IMR-90 (cell line): Measurements from ENCODE around the gene ATXN10.

Experiments
- CEBPB ChIP-seq: IDR thresholded peaks from 2 replicates; pipeline ENCODE4 v1.6.1; 2012; ENCODE audit warnings: low read depth, low read length, improper control_type of control experiment
- FOS ChIP-seq: fragments of 150-350 bp; IDR thresholded peaks from 2 replicates; pipeline ENCODE4 v1.6.1; 2016; ENCODE audit warnings: low read depth, low read length
- MAFK ChIP-seq: IDR thresholded peaks from 2 replicates; pipeline ENCODE4 v1.6.1; 2012; ENCODE audit warnings: low read depth, low read length, improper control_type of control experiment
- MXI1 ChIP-seq: IDR thresholded peaks from 2 replicates; pipeline ENCODE4 v1.6.1; 2012; ENCODE audit warnings: low read depth, mild to moderate bottlenecking, low read length, moderate library complexity, borderline replicate concordance
- NFE2L2 ChIP-seq: fragments of 150-350 bp; IDR thresholded peaks from 2 replicates; pipeline ENCODE4 v1.6.1; 2016; ENCODE audit warnings: low read depth, mild to moderate bottlenecking, low read length
- POLR2A ChIP-seq: IDR thresholded peaks from 2 replicates; pipeline ENCODE4 v1.6.1; 2012; ENCODE audit warnings: mild to moderate bottlenecking, low read depth, low read length
- RCOR1 ChIP-seq: IDR thresholded peaks from 2 replicates; pipeline ENCODE4 v1.6.1; 2012; ENCODE audit warnings: mild to moderate bottlenecking, low read length, improper control_type of control experiment; ENCODE audit not compliant: insufficient replicate concordance
- RFX5 ChIP-seq: IDR thresholded peaks from 2 replicates; pipeline ENCODE4 v1.8.0; 2012; ENCODE audit warnings: low read depth, mild to moderate bottlenecking, low read length, moderate library complexity
- SMC3 ChIP-seq: fragments of 150-350 bp; IDR thresholded peaks from 2 replicates; pipeline ENCODE4 v1.6.1; 2016; ENCODE audit warnings: low read depth, mild to moderate bottlenecking, antibody characterized with exemption, low read length, moderate library complexity
- TF ChIP-seq, protein P1 (sequence below): conservative IDR thresholded peaks from 2 replicates; pipeline ENCODE4 v1.5.1; 2012; ENCODE audit warnings: mild to moderate bottlenecking, low read depth, low read length, improper control_type of control experiment
- TF ChIP-seq, protein P2 (sequence below): fragments of 150-350 bp; IDR thresholded peaks from 2 replicates; pipeline ENCODE4 v1.6.1; 2016; ENCODE audit warnings: low read depth, mild to moderate bottlenecking, low read length, moderate library complexity, borderline replicate concordance

DNA sequence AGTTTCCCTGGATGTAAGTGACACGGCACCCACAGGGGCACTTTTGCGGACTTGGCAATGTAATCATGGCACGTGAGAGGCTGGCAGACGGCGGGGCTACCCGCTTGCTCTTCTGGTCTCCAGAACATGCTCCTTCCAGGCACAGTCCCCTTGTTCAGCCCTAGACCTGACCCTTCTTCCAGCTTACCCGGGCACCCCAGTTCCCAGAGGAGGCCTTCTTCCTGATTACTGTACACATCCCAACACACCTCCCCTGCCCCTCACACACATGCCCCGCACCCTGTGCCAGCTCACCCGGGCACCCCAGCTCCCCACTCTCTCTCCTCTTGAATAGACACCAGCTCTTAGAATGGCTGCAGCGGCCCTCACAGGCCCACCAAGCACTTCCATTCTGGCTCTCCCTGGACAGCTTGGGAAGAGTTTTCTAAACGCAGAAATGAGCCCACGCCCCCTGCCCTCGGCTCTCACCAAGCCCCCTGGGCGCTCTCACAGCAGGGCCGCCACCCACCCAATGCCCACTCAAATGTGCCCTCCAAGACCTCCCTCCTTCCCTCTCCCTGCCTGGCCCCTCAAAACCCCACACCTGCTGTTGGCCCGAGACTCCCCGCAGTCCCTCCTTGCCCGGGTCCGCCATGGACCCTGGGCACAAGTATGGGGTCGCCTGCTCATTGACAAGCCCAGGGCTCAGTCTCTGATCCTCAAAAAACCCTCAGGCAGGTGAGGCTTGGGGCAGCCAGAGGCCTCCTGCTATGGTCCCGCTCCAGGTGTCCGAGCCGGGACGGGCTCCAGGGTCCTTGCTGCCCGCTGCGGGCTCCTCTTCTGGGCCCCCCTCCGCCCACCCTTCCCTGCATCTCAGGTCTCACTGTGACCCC, 216.8 kb downstream of the ATXN10 start:
- no peak for TF ChIP-seq MXI1
- no peak for TF ChIP-seq MAFK
- TF ChIP-seq, protein P1, sequence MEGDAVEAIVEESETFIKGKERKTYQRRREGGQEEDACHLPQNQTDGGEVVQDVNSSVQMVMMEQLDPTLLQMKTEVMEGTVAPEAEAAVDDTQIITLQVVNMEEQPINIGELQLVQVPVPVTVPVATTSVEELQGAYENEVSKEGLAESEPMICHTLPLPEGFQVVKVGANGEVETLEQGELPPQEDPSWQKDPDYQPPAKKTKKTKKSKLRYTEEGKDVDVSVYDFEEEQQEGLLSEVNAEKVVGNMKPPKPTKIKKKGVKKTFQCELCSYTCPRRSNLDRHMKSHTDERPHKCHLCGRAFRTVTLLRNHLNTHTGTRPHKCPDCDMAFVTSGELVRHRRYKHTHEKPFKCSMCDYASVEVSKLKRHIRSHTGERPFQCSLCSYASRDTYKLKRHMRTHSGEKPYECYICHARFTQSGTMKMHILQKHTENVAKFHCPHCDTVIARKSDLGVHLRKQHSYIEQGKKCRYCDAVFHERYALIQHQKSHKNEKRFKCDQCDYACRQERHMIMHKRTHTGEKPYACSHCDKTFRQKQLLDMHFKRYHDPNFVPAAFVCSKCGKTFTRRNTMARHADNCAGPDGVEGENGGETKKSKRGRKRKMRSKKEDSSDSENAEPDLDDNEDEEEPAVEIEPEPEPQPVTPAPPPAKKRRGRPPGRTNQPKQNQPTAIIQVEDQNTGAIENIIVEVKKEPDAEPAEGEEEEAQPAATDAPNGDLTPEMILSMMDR, result no peak
- no peak for TF ChIP-seq FOS
- TF ChIP-seq, protein P2, sequence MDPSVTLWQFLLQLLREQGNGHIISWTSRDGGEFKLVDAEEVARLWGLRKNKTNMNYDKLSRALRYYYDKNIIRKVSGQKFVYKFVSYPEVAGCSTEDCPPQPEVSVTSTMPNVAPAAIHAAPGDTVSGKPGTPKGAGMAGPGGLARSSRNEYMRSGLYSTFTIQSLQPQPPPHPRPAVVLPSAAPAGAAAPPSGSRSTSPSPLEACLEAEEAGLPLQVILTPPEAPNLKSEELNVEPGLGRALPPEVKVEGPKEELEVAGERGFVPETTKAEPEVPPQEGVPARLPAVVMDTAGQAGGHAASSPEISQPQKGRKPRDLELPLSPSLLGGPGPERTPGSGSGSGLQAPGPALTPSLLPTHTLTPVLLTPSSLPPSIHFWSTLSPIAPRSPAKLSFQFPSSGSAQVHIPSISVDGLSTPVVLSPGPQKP, result no peak
- no peak for TF ChIP-seq SMC3
- no peak for TF ChIP-seq CEBPB
- no peak for TF ChIP-seq RCOR1
- TF ChIP-seq POLR2A, result no peak
- TF ChIP-seq NFE2L2, result no peak
- no peak for TF ChIP-seq RFX5
